OCI-M1 (cell line): ENCODE measurements around the gene NOS1AP.

Source experiments
- DNase-seq: peaks from one replicate; lab custom pipeline; 2025; lab: John Stamatoyannopoulos, UW

NOS1AP gene

DNA sequence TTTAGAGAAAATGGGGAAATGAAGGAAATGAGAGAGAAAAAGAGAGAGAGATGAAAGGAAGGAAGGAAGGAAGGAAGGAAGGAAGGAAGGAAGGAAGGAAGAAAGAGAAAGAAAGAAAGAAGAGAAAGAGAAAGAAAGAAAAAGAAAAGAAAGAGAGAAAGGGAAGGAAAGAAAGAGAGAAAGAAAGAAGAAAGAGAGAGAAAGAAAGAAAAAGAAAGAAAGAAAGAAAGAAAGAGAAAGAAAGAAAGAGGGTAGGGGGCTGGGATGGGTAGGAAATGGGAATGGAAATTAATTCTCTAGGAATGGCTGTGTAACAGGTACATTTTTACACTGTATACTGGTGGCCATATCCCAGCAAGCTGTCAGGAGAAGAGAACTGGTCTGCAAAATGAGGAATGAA, 346.7 kb downstream of the NOS1AP start:
- no peak for DNase-seq

DNA sequence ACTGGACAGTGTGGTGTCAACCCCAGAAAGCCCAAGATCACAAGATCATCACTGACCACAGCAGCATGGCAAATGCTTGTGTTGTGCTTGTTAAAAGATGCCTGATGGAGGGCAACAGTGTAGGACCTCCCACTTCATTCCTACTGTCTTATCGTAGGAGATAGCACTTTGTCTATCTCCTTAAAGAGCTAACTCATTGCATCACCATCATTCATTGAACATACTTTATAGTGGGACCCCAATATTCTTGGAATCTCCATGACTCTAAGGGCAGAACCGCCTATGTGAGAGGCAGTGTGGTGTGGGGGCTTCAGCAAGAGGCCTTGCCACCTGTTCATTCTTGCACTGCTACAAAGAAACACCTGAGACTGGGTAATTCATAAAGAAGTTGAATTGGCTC, 347.4 kb downstream of the NOS1AP start:
- no peak for DNase-seq

DNA sequence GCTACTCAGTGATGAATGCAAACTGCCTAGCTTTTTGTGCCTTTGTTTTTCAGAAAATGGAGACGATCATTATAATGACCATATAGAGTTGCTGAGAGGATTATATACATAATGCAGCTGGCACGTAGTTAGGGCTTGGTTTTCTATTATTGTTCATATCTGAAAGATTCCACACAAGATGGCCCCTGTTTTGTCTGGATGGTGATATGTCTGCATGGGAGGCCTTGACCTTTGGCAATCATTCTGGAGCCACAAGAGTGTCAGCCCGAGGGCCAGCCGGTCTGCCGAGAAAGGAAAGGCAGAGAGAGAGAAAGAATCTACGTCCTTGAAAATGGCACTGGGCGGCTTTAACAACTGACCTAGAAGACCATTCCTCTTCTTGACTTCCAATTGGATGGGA, 348.2 kb downstream of the NOS1AP start:
- DNase-seq, result no peak

DNA sequence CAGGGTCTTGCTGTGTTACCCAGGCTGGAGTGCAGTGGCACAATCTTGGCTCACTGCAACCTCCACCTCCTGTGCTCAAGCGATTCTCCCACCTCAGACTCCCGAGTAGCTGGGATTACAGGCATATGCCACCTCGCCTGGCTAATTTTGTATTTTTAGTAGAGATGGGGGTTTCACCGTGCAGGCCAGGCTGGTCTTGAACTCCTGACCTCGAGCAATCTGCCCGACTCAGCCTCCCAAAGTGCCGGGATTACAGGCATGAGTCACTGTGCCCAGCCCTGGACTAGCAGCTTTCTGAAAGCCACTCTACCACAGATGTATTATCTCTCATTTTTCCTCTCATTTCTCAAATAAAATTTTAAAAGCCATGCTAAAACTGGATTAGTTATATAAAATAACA, 349.1 kb downstream of the NOS1AP start:
- peak; percentile 24 for DNase-seq

DNA sequence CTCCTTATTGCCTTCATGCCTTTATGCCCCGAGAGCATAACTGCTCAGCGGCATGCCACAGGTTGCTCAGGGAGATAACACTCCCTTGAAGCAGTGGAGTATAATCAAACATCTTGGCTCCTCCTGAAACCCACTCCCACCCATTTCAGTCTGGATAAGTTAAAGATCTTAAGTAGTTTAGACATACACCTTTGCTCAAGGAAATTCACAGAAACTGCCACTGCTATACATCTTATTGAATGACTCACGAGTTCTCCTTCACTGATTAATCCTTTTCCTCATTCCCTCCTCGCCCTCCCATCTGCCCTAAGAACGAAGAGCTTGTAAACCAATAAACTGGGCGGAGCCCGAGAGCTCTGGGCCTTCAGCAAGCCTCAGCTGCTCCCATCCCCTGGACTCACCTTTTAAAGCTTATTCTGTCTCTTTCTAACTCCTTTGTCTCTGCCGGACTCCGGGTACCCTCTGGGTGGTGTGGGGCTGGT, 350.0 kb downstream of the NOS1AP start:
- peak; percentile 31 for DNase-seq
